Vagina (tissue), 2 donors: ENCODE measurements around the gene PHLDA3. TPM values are rescaled to one million over a fixed set of nuclear protein-coding genes. Genes with fewer than 3 reads are reported as not detected.

Experiments
- DNase-seq, 2 donors: peaks; one replicate each; pipeline ENCODE4 v3.0.0-alpha.2; 2017; ENCODE audit errors: extremely low spot score in 2 of 2
- H3K27ac ChIP-seq: fragments of 200-600 bp; sonication (generic); one replicate; pipeline ENCODE4 v1.5.1; 2019
- H3K27me3 ChIP-seq: fragments of 200-600 bp; sonication (generic); one replicate; pipeline ENCODE4 v1.5.1; 2019
- H3K36me3 ChIP-seq, 2 donors: fragments of 200-600 bp; sonication (generic); one replicate each; pipeline ENCODE4 v1.5.1; 2017 to 2019
- H3K4me1 ChIP-seq: fragments of 200-600 bp; sonication (generic); one replicate; pipeline ENCODE4 v1.5.1; 2019
- H3K4me3 ChIP-seq, 2 donors: fragments of 200-600 bp; sonication (generic); 1 replicate in 1 of 2; 2 replicates in 1 of 2; pipeline ENCODE4 v1.5.1; 2016 to 2019
- H3K9me3 ChIP-seq: fragments of 200-600 bp; sonication (generic); one replicate; pipeline ENCODE4 v1.5.1; 2019
- CTCF ChIP-seq, 3 experiments: fragments of 450-650 bp in 2 of 3; fragments of 200-600 bp in 1 of 3; sonication (generic) in 1 of 3; IDR thresholded peaks; one replicate each; pipeline ENCODE4 v1.5.1; 2017 to 2019; ENCODE audit warnings: antibody characterized with exemption in 3 of 3, mild to moderate bottlenecking in 2 of 3, moderate library complexity in 2 of 3
- POLR2A ChIP-seq, 2 donors: fragments of 450-650 bp; IDR thresholded peaks; one replicate each; pipeline ENCODE4 v1.6.1; 2017; ENCODE audit warnings: antibody characterized with exemption in 2 of 2, mild to moderate bottlenecking in 2 of 2, moderate library complexity in 2 of 2
- POLR2AphosphoS5 ChIP-seq, 2 donors: sonication (generic); formaldehyde crosslinking; IDR thresholded peaks; one replicate each; pipeline ENCODE4 v1.9.0; 2017; ENCODE audit warnings: antibody characterized with exemption in 2 of 2, mild to moderate bottlenecking in 2 of 2, low read depth in 1 of 2; ENCODE audit not compliant: insufficient read depth in 1 of 2
- intact Hi-C: fragments of 100-400 bp; cut with DNase I; formaldehyde crosslinking; loops from one replicate; pipeline ENCODE4 v1.15.1; 2023
- total RNA-seq: library from RNA; depleted of rRNA; stranded (reverse); fragments of >200 nt; gene quantifications from one replicate; pipeline ENCODE4 v1.2.3, GENCODE V29; 2016

The PHLDA3 gene
- total RNA-seq, 1 donor from 2014 or later: 80.5 TPM

GRCh38 chr1:201506557-201507359 is 37.8 kb upstream of the PHLDA3 start, which contains the start of gene CSRP1:
TSS of gene CSRP1 (minus strand) at chr1:201507123. CDS start at chr1:201496303, 10,820 bp downstream.
- DNase-seq: no peak
- Histone ChIP-seq H3K27ac (peak within 1 kb of the TSS; percentile 93), H3K9me3 (no peaks in the 10 kb centered on the region), H3K36me3 (no peaks in the 10 kb centered on the region), H3K4me3 (peak within 1 kb of the TSS; percentile 62 to 87), H3K4me1 (peaks cover 76% of the 10 kb centered on the region), H3K27me3 (no peaks in the 10 kb centered on the region)
- TF ChIP-seq POLR2A (IDR thresholded peaks at IDR 0.05) (peak in 1 of 2 donors; percentile 93), CTCF (IDR thresholded peaks at IDR 0.05) (peak in 1 of 3 experiments; percentile 6), POLR2AphosphoS5 (IDR thresholded peaks at IDR 0.05; ENCODE audit: insufficient read depth in 1 of 2, low read depth in 1 of 2) (peak; percentile 15 to 84)
- intact Hi-C loops: no loop called here

GRCh38 chr1:201506092-201506491 is 37.1 kb upstream of the PHLDA3 start:
- TF ChIP-seq POLR2AphosphoS5 (IDR thresholded peaks at IDR 0.05; ENCODE audit: insufficient read depth in 1 of 2, low read depth in 1 of 2): no peak
- TF ChIP-seq CTCF (IDR thresholded peaks at IDR 0.05): no peak
- no peak for TF ChIP-seq POLR2A (IDR thresholded peaks at IDR 0.05)
- H3K4me3 ChIP-seq: peak overlapping the region; percentile 62 to 87
- DNase-seq: no peak
- no peaks in the 10 kb centered on the region for H3K9me3 ChIP-seq
- intact Hi-C loops: no loop called here
- no peaks in the 10 kb centered on the region for H3K27me3 ChIP-seq
- peak overlapping the region; percentile 93 for H3K27ac ChIP-seq
- no peaks in the 10 kb centered on the region for H3K36me3 ChIP-seq
- peaks cover 78% of the 10 kb centered on the region for H3K4me1 ChIP-seq

- no peak for DNase-seq
- H3K4me1 ChIP-seq: peaks cover 84% of the 10 kb centered on the region
- no peaks in the 10 kb centered on the region for H3K36me3 ChIP-seq
- H3K4me3 ChIP-seq: peak overlapping the region; percentile 62 to 87
- no peaks in the 10 kb centered on the region for H3K27me3 ChIP-seq
- intact Hi-C loops: no loop called here
- TF ChIP-seq POLR2AphosphoS5 (IDR thresholded peaks at IDR 0.05; ENCODE audit: insufficient read depth in 1 of 2, low read depth in 1 of 2) (peak in 1 of 2 donors; percentile 71), POLR2A (IDR thresholded peaks at IDR 0.05) (no peak)
- no peaks in the 10 kb centered on the region for H3K9me3 ChIP-seq
- H3K27ac ChIP-seq: peak overlapping the region; percentile 93
These were observed 36.5 kb upstream of the PHLDA3 start for GRCh38 chr1:201505503-201505890.

GRCh38 chr1:201504799-201505502 is 36.0 kb upstream of the PHLDA3 start:
- TF ChIP-seq CTCF (IDR thresholded peaks at IDR 0.05) (no peak), POLR2A (IDR thresholded peaks at IDR 0.05) (no peak), POLR2AphosphoS5 (IDR thresholded peaks at IDR 0.05; ENCODE audit: insufficient read depth in 1 of 2, low read depth in 1 of 2) (peak in 1 of 2 donors; percentile 21)
- Histone ChIP-seq H3K27ac (peak overlapping the region; percentile 93), H3K27me3 (no peaks in the 10 kb centered on the region), H3K36me3 (no peaks in the 10 kb centered on the region), H3K9me3 (no peaks in the 10 kb centered on the region), H3K4me1 (peaks cover 89% of the 10 kb centered on the region), H3K4me3 (peak overlapping the region; percentile 62 to 87)
- intact Hi-C loops: no loop called here
- no peak for DNase-seq

GRCh38 chr1:201504179-201504631 is 35.2 kb upstream of the PHLDA3 start:
- Histone ChIP-seq H3K27ac (peak overlapping the region; percentile 93), H3K9me3 (no peaks in the 10 kb centered on the region), H3K36me3 (no peaks in the 10 kb centered on the region), H3K4me1 (peaks cover 95% of the 10 kb centered on the region), H3K4me3 (peak overlapping the region; percentile 62 to 87), H3K27me3 (no peaks in the 10 kb centered on the region)
- DNase-seq: no peak
- no peak for TF ChIP-seq POLR2A (IDR thresholded peaks at IDR 0.05)
- no peak for TF ChIP-seq POLR2AphosphoS5 (IDR thresholded peaks at IDR 0.05; ENCODE audit: insufficient read depth in 1 of 2, low read depth in 1 of 2)
- TF ChIP-seq CTCF (IDR thresholded peaks at IDR 0.05): no peak
- intact Hi-C loops: no loop called here
